NCI-H128 (cell line): ENCODE results near the gene FOXJ3.
"Not testable (repeated sequence)": the region's sequence is repeated elsewhere in the genome, so short reads cannot be mapped to it uniquely, and the experiment has no call there.

Experiments used
- DNase-seq: peaks from one replicate; lab custom pipeline; 2025; ENCODE audit not compliant: unreplicated experiment; lab: John Stamatoyannopoulos, UW

FOXJ3 gene

GRCh38 chr1:42259059-42259738, 75.8 kb downstream of the FOXJ3 start:
- no peak for DNase-seq

DNA sequence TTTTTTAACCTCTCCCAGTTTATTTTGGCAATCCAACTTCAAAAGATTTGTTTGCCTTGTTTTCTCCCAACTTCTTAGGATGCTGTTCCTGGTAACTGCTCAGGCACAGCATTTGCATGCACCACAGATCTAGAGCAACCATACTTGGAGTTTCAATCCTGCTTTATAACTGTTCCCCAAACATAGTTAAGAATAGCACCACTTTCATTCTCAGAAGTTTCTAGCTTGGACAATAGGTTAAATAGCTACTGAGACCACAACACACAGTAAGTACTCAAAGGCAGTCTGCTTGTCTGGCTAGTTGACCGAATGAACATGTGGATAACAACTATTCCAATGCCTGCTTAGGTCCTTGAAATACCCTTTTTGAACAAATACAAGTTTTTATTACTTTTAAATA, 76.8 kb downstream of the FOXJ3 start:
- no peak for DNase-seq

- no peak for DNase-seq
Measured at GRCh38 chr1:42251042-42251441, 84.0 kb downstream of the FOXJ3 start.

DNA sequence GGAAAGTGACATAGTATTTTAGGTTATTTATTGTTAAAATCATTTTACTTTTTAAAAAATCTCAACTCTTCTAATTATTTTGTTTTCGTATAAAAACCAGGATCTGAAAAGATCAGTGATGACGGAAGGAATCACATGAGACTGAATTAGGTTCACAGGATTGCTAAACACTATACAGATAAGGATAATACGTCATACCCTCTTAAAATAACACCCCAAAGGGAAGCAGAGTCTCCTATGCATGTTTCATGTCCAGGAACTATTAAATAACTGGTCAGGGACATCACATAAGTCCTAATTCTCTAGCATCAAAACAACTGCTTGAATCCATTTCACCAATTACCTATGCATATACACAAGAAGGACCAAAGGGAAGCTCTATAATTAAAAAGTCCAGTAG, 84.9 kb downstream of the FOXJ3 start:
- DNase-seq, result no peak

DNA sequence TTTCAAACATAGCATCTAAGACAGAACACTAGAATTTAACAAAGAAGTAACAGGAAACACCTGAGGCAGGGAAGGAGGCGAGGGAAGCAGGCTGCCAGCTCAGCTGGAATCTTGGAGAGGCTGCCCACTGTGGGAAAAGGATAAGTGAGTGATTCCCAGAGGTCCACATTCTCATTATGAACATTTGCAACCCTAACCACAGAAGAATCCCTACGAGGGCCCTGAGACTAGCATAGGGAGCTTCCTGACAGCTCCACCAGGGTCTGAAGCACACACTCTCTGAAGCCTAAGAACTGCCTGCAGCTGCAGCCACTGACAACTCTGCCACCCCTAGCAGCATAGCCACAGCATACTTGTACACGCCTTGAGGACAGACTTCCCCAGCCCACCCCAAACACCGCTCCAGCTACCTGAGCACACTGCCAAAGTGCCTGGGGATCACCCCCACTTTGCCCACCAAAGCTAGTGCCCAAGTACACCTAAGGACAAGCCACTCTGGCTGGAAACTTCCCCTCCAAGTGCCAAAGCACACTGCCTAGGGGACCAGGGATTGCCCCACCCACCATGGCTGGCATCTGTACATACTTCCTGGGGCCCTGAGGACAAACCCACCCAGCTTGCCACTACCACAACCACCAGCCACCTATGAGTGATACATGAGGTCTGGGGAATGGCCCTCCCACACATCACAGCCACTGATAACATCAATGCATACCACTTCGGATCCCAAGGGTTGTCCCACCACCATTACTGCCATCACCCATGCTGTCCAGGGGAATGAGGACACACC, 93.9 kb downstream of the FOXJ3 start:
- DNase-seq, result no peak

DNA sequence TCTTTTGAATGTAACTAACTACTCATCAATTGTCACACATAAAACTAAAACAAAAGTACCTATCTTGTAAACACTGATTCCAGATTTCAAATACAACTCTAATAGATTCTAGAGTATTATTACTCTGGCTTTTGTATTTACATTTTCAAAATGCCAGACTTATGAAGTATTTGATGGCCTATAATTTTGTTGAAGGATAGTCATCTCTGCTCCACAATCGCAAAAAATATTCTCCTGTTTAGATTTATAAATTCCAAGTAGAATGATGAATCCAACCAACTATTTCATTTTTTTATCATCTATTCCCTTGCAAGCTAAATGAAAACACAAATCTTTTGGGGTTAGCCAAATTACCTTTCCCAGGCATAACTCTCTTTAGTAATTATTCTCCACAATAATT, 95.5 kb downstream of the FOXJ3 start:
- no peak for DNase-seq

- DNase-seq, result no peak
Measured at GRCh38 chr1:42239041-42239440, 96.0 kb downstream of the FOXJ3 start.

GRCh38 chr1:42231253-42231652, 103.8 kb downstream of the FOXJ3 start:
- DNase-seq, result no peak

GRCh38 chr1:42228938-42229337, 106.1 kb downstream of the FOXJ3 start:
- no peak for DNase-seq

GRCh38 chr1:42223036-42223435, 112.0 kb downstream of the FOXJ3 start:
- no peak for DNase-seq

DNA sequence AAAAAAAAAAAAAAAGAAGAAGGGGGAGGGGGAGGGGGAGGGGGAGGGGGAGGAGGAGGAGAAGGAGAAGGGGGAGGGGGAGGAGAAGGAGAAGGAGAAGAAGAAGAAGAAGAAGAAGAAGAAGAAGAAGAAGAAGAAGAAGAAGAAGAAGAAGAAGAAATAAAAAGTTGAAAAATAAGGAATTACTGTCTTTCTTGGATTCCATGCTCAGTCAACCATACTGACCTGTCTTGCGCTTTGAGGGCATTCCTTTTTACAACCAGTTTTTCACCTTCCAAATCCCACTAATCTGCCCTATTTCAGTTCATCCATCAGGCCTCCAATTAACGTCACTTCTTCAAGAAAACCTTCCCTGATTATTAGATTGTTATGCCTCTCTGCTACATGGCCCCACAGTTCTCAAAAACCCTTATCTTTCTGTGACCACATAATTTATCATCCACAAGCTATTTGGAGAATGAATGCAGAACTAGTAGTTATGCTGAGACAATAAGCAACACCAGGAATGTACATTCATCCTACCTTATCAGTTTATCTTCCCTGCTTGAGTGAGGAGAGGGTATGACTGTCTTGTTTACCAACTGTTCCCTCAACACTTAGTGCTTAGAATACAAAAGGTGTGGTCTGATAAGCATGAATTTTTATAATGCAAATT, 113.0 kb downstream of the FOXJ3 start:
- no peak for DNase-seq

GRCh38 chr1:42221456-42221855, 113.6 kb downstream of the FOXJ3 start:
- no peak for DNase-seq

DNA sequence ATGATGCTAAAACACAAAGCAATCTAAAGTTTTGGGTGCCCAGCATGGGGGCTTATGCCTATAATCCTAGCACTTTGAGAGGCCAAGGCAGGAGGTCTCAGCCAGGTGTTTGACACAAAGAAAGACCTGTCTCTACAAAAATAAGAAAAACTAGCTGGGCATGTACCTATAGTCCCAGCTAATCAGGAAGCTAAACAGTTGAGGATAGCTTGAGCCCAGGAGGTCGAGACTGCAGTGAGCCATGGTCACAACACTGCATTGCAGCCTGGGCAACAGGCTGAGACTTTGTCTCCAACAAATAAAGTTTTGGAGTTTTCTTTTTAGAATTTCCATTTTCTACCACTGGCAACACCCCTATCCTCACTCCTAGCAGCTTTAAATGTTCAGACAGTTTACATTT, 115.4 kb downstream of the FOXJ3 start:
- no peak for DNase-seq

- no peak for DNase-seq
Measured at GRCh38 chr1:42214447-42214871, 120.6 kb downstream of the FOXJ3 start.

GRCh38 chr1:42211224-42211623, 123.8 kb downstream of the FOXJ3 start:
- no peak for DNase-seq

DNA sequence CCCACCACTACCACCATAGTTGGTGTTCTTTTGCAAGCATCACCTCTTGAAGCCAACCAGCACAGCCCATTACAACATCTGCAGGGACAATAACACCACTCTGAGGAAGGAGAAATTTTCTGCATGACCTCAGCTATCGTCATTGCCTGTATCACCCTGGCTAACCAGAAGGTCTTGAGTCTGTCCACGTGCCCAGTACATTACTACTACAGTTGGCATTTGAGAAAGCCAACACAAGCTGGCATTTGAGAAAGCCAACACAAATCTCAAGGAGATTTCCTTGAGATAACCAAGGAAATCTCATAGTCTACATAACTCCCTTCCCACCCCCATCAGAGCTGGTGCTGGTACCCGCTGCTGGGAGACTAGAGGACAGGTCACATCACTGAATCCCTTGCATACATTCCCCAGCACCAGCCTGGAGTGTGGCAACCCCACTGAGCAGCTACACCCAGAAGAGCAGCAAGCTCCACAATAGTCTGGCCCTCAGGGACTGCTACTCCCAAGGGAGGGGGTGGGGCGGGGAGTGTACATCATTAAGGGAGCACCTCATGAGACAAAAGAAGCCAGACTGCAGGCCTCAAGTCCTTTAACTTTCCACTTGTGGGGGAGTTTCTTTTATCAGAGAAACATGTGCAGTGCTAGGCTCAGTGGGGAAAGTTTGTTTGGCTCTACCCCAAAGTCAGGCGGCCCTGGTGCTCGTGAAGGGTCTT, 124.5 kb downstream of the FOXJ3 start:
- DNase-seq, result no peak

DNA sequence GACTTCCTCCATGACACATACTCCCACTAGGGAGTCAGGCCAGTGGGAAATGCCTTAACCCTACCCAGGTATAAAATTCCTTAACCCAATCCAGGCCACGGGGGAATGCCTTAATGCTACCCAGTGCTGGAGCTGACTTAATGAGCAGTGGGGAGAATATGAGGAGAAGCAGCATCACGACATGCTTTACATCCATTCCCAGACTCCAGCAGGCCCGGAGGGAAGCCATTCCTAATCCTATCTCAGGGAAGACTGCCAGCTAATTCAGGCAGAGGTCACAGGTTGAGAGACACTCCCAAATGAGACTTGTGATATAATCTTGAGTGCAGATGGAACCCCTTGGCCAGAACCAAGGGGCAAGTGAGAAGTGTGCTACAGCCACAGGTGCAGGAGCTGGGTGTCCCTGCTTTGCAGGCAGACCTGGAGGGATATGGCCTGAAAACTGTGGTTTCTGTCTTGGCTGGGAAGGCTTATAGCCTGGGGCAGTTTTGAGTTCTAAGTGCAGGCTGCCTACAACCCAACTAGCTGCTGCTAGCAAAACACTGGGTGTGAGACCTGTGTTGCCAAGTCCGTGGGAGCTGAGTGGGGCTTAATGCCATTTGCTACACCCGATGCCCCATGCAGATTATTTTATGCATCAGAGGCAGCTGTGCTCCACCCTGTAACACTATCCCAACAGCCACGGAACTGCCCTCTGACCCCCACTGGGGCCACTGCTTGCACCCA, 125.3 kb downstream of the FOXJ3 start:
- DNase-seq, result no peak

GRCh38 chr1:42206930-42207329, 128.1 kb downstream of the FOXJ3 start:
- not testable (repeated sequence) for DNase-seq

GRCh38 chr1:42206164-42206563, 128.9 kb downstream of the FOXJ3 start:
- DNase-seq, result no peak

DNA sequence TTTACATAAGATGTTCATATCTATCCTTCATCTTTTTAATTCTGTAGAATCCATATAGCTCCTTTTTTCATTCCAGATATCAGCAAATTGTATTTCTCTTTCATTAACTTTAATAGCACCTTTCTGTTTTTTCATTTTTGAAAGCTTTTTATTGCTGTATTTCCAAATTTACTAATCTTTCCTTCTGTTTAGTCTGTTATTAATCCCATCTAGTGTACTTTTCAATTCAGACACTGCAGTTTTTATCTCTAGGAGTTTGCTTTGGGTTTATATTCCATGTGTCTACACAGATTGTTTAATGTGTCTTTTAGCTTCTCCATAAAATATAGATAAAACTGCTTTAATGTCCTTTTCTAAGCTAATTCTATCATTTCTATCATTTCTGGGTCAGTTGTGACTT, 133.0 kb downstream of the FOXJ3 start:
- no peak for DNase-seq

DNA sequence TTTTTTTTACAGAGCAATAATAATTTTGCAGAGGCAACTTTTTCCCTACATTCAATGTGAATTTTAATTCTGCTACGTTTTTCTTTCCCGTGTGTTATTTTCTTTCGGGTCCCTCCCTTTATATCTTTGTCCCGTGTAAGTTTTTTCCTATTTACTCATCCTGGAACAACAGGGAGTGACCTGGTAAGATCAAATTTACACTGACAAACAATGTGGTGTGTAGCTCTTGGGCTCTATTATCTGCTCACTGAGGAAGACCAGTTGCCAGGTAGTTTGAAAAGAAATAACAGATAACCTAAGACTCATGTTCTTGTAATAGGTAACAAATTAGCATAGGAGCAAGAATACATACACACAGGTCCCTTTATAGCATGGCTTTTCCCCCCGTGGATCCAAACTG, 136.8 kb downstream of the FOXJ3 start:
- DNase-seq, result no peak
